Stimulated activated CD8-positive, alpha-beta memory T cell treated with anti-CD3 and anti-CD28 coated beads, Interleukin-12 subunit alpha, Interleukin-12 subunit beta, amount 100 ng/mL, for 24 hours (primary cell): Measurements from ENCODE around the gene CANX.

Experiments
- DNase-seq: peaks from one replicate; pipeline ENCODE4 v3.0.0-alpha.2; 2020; ENCODE audit errors: extremely low read depth

The CANX gene

GRCh38 chr5:179758955-179759354, 60.2 kb downstream of the CANX start:
- no peak for DNase-seq

DNA sequence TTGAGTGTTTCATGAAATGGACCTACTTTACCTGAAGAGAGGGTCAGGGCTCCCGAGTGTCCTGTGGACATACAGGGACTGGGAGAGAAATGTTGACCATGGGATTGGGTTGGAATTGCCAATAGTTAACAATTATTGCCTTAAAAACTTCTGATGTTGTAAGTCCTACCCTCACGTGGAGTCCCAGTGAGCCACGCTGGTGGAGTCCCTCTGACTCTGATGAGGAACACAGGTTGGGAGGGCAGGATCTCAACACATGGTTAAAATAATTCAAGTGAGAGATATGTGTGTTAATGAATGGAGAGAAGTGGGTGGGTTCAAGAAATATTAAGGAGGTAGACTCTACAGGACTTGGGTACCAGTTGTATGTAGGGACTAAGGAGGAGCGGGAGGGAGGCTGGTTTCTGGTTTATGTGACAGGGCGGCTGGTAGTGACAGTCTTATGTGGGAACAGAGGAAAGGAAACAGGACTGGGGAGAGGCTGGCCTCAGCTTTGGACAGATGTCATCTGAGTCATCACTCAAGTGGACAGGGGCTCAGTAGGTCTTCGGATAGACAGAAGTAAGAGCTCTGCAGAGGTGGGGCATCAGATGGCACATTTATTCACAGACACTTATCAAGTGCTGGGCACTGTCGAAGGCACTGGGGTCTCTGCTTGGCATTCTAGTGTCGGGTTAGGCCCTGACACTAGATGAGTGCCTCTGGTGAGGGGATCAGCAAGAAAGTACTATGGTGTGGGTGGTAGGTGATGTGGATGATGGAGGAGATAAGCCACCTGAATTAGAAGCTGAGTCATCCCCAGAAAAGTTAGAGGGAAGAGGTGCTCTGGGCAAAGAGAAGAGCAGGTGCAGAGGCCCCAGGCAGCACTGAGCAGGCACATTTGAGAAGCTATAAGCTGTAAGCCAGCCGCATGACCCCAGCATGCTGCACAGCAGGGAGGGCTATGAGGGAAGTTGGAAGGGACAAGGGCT, 61.1 kb downstream of the CANX start:
- DNase-seq: no peak

DNA sequence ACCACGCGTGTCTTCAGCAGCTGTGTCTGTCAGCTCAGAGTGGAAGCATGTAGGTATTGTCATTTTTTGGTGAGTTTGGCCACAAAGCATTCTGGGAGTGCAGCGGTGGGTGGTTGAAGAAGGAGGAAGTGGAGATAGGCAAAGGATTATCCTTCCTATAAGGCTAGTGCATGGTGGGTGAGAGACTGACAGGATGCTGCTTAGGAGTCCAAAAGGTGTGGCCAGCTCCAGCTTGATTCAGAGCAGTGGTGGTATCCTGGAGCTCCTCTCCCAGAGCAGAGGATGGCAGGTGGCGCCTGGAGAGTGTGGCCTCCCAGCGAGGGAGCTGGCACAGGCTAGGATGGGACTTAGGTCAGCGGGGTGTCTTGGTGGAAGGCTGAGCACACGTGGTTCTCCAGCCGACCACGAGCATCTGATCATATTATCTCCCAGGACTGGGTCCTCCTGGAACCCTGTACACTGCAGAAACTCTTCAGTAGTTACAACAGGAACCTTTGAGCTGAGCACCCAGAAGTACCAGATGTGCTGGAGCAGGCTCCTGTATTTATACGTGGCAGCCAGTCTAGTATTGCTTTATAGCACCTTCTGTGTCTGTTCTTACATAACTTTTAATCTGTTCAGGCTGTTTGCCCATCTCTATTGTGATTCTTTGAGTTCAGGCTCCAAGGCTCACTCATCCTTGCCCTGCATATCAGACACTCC, 63.5 kb downstream of the CANX start:
- no peak for DNase-seq

- DNase-seq: no peak
Measured at GRCh38 chr5:179762781-179763176, 64.0 kb downstream of the CANX start.

GRCh38 chr5:179763215-179763945, 64.6 kb downstream of the CANX start:
- no peak for DNase-seq

- DNase-seq: no peak
Measured at GRCh38 chr5:179764056-179764455, 65.3 kb downstream of the CANX start.

DNA sequence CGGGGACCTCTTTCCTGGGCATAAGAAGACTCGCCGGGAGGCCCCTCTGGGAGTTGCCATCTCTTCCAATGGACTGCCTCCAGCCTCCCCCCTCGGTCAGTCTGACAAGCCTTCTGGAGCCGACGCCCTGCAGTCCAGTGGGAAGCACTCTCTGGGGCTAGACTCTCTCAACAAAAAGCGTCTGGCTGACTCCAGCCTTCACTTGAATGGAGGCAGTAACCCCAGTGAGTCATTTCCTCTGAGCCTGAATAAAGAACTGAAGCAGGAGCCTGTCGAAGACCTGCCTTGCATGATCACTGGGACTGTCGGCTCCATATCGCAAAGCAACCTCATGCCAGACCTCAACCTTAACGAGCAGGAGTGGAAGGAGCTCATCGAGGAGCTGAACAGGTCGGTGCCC, 66.6 kb downstream of the CANX start:
- no peak for DNase-seq

DNA sequence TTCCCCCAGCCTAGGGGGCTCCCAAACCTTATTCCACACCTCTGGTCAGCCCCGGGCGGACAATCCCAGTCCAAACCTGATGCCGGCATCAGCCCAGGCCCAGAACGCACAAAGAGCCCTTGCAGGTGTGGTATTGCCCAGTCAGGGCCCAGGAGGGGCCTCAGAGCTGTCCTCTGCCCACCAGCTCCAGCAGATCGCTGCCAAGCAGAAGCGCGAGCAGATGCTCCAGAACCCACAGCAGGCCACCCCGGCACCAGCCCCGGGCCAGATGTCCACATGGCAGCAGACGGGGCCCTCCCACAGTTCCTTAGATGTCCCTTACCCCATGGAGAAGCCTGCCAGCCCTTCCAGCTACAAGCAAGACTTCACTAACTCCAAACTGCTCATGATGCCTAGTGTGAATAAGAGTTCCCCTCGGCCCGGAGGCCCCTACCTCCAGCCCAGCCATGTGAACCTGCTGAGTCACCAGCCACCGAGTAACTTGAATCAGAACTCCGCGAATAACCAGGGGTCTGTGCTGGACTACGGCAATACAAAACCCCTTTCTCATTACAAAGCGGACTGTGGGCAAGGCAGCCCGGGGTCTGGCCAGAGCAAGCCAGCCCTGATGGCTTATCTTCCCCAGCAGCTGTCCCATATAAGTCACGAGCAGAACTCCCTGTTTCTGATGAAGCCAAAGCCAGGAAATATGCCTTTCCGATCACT, 67.4 kb downstream of the CANX start:
- no peak for DNase-seq

DNA sequence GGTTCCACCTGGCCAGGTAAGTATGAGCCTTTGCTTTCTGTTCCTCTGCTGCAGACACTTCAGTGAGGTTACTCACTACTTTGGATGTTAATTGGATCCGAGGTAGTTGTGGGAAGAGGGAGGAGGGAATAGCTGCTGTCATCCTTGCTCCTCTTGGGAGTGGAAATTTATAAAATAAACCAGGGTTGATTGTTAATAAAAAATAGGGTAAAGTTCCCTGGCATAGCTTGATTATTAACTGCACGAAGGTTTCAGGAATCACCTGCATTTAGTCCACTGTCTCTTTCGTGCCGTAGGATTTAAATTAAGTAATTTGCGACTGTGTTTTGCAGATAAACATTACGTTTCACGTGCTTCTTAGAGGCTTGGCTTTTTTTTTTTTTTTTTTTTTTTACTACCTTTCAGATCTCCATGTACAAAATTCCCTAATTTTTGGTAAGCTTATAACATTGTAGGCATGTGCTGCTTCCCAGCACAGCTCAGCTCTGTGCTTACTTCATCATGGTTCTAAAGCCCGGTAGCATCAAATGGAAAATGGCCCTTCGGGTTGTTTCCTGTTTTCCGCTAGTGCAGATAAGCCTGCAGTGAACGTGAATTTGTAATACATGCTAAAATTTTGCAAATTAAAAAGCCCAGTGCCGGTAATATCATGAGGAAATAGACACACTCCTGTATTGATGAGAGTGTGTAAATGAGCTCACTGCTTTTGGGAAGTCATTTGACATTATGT, 68.1 kb downstream of the CANX start:
- no peak for DNase-seq

DNA sequence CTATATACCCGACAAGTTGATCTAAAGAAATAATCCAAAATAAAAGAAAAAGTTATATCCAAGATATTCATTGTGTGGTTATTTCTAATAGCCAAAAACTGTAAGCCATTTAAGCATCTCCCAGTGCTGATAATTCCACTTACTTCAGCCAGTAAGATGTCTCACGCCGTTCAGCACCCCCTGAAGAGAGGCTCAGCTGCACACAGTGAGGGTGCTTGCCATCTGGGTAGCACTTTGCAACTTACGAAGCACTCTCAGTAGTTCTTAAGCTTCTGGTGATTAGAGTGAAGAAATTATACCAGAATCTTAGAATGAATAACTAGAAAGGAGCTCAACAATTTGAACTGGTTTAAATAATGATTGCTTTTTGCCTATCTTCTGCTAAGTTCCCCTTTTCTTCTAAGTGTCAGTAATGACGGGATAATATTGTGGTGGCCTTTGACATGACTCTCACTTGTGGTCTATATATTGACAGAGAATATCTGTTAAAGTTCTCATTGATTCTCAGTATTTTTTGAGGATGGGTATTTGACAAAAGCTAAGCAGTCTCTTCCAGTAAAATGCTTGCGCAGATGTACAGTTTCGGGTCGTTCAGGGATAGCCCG, 68.8 kb downstream of the CANX start:
- no peak for DNase-seq

GRCh38 chr5:179768326-179769085, 69.7 kb downstream of the CANX start:
- no peak for DNase-seq

GRCh38 chr5:179769271-179769670, 70.5 kb downstream of the CANX start:
- DNase-seq: no peak

GRCh38 chr5:179769796-179770195, 71.0 kb downstream of the CANX start:
- DNase-seq: no peak

DNA sequence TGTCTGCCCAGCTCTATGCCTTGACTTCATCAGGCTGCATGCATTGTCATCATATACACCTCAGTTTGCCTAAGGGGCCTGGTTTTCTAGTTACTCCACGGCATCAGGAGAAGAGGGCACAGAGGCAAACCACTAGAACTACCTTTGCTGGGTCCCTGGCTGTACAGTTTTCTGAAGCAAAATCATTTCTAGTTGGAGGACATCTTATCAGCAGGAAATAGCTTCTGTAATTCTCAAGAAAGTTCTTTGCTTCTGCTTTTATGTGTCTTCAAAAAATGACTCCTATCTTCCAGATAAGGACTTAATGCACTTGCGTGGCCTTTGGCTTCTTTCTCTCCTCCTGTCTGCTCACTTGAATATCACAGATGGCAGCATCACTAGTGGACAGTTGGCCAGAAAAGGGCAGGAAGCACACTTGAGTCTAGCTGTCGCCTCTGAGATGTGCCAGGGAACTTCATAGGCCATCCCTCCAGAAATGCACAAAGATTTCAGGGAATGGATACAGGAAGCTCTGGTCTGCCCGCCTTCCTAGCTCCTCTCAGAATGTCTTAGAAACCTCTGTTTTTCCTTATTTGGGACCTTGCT, 72.6 kb downstream of the CANX start:
- no peak for DNase-seq

GRCh38 chr5:179772351-179772750, 73.6 kb downstream of the CANX start:
- no peak for DNase-seq

DNA sequence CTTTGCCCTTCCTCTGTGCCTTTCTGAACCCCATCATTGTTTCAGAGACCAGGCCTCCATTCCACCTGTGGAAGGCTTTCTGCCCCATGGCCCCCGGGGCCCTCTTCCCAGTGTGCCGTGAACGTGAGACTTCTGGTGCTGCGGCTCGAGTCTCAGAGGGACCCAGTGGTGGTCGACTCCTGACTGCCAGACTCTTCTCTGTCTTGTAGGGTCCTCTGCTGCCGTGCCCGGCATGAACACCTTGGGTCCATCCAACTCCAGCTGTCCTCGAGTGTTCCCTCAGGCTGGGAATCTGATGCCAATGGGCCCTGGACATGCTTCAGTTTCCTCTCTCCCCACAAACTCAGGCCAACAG, 74.9 kb downstream of the CANX start:
- DNase-seq: no peak

- no peak for DNase-seq
Measured at GRCh38 chr5:179774442-179774841, 75.7 kb downstream of the CANX start.

GRCh38 chr5:179776411-179776938, 77.7 kb downstream of the CANX start:
- DNase-seq: no peak

- no peak for DNase-seq
Measured at GRCh38 chr5:179777456-179777855, 78.7 kb downstream of the CANX start.
